GM21737 (cell line): ENCODE measurements around the gene CRNN.

Source experiments
- ATAC-seq: cut with Tn5 transposase; IDR thresholded peaks from one replicate; pipeline ENCODE4 v1.9.1; 2021; ENCODE audit warnings: mild to moderate bottlenecking, moderate library complexity; ENCODE audit not compliant: unreplicated experiment

The CRNN gene

DNA sequence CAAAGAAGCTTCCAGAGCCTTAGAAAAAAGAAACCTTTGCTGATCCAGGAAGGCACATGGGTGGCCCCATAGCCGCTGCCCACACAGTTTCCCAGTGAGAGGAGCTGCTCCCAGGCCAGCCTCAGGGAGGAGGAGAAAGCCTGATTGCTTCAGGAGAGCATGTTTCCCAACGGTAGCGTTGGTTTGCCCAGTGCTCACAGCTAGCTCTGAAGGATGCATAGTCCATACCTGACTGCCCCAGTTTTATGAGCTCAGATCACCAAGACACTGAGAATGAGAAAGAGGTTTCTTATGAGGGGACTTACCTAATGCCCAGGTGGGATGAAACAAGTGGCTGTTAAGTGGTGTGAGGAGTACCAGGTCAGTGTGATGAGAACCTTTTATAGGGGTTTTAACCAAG is at the start of gene CRNN:
Gene CRNN (minus strand): TSS at position 355 of the 400 bp plus-strand sequence. CDS start 2,030 bp downstream, outside the sequence.
- no peak for ATAC-seq

DNA sequence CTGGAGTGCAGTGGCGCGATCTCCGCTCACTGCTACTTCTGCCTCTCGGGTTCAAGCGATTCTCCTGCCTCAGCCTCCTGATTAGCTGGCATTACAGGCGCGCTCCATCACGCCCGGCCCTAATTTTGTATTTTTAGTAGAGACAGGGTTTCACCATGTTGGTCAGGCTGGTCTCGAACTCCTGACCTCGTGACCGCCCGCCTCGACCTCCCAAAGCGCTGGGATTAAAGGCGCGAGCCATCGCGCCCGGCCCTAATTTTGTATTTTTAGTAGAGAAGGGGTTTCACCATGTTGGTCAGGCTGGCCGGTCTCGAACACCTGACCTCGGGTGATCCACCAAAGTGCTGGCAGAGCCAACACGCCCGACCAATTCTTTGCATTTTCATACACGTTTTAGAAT is 48.6 kb upstream of the CRNN start:
- no peak for ATAC-seq

DNA sequence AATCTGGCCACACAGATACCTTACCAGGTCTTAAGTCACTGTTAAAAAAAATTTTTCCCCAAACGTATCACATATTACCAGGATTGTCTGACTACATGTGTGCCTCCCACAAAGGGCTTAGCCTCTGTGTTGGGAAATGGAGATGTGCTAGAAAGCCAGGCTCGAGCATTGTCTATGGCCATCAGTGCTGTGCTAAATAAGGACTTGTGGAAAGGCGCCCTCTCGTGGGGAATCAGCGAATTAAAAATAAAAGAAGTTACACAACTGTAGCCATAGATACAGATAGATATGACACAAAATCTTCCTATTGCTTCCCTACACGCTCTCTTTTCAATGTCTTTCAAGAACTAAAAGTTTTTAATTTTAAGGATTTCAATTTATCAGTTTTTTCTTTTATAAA is 47.5 kb upstream of the CRNN start:
- no peak for ATAC-seq

DNA sequence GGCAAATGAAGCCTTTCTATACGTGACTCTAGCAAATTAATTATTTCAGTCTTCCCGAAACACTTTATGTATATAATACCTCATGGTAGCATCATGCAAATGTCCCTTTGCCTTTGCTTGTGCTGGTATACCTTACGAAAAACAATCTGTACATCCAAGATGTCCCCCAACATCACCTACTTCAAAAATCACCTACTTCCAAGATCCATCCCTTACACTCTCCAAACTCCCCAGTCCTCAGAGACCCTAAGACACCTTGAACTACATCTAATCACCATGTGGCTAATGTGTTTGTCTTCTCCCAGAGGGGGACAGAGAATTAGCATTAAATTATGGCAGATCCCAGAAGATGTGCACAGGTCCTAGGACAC is 46.5 kb upstream of the CRNN start:
- no peak for ATAC-seq

DNA sequence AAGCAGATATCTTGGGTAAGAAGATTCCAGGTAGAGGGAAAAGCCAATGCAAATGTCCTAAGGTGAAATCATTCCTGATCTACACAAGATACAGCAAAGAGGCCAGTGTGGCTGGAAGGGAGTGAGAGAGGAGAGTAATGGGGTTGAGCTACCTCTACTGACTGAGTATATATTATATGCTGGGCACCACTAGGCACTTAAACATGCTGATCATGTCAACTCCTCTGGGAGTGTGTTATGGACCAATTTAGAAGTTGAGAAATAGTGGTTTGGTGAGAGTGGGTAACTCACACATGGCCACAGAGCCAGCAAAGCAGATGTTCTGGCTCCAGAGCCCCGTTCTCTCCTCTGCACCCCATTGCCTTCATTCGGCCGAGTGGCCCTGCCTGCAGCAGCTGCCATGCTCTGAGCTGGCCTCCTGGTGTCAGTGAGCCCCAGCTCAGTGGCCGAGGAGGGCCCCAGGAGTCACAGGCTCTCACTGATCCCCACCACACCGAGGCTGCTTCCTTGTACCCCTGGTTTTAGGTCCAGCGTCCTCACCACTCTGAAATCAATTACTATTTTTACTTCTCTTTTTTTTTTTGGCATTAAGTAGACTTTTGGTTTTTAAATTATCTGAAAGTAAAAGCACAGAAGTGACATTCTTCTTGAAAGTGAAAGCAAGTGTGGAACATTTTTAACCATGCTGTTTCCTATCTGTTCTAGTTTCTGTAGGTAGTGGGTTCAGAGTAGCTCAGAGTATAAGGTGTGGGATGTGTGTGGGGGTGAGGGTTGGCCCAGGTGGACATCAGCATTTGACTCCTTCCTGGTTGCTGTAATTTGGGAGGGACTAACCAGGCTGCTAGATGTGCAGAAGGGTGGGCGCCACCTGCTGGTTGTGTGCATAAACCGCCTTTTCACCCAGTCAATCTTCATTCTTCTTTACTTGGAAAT is 45.8 kb upstream of the CRNN start:
- ATAC-seq: peak; percentile 90

DNA sequence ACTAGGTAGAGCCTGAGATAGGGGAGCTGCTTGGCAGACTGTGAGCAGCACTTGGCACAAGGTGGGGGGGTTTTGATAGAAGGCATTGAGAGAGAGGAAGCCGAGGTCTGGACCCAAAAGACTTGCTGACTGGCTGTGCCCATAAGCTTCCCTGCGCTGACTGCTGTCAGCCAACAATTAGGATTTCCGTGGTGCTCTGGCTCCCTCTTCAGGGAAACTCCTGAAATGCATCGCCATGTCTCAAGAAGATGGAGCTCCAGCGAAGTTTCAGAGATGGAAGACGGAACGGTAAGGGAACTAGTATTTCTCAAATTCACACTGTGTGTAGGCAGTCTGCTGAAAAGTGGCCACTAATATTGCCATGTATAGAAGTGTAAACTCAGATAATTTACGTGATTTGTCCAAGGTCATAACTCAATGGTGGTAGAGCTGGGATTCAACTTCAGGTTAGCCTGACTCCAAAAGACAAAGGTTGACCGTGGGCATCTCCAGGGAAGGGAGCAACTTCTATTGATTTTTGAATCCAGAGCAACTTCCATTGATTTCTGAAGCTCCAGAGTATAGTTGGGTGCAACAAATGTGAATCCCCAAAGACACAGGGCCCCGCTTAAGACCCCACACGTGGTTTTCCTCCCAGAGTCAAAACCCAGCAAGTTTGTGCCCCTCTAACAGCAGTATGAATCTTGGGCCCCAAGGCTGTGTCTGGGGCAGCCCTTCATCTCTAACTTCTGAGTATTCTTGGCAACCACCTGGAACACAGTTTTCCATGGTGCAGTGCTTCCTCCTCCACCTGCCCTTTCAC is 44.5 kb upstream of the CRNN start:
- peak; percentile 46 for ATAC-seq

DNA sequence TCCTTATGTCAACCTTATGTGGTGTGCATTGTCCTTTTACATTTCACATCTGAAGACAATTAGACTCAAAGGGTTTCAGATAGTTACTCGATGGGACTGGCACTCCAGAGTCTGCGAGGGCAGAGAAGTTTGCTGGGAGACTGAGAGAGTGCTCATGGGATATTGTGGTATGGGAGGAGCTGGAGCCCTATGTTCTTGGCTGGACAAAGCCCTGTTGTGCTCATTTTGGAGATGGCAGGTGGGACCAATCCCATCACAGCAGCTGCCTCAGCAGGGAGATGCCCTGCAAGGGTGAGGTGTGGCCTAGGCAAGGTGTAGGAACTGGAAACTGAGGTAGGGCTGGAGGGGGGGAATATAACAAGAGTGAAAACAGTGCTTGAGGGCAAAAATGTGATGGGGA is 43.5 kb upstream of the CRNN start:
- no peak for ATAC-seq

DNA sequence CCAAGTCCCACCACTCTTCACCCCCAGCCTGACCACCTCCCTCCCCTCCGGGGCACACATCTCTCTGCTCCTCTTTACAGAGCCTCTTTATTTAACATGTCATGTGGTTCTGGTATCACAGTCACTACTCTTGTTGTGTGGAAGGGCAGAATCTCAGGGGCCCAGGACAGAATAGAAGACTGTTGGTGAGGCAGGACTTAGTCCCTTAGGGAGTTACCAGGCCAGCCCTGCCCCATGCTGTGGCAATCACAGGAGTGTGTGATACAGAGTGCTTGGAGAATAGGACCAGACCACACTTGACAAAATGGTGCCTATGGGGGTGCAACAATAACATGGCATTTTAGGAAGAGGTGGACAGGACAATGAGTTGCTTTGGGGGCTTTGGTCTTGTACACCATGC is 43.0 kb upstream of the CRNN start:
- ATAC-seq: no peak

DNA sequence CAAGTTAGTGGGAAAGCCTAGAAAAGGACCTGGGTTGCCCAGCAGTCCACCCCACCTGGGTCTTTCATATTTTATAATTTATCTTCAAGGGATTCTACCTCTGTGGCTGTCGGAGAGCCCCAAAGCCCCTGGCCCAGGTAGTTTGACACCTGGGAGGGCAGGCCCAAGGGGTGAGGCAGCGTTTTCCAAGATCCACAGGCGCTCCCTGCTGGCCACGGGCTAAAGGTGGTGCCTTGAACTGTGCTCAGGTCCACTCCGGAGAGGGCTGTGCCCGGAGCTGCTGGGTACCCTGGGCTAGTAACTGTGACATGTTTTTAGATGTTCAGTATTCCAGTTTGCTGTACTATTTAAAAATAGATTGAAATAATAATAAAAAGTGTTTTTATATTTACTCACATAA is 37.2 kb upstream of the CRNN start:
- no peak for ATAC-seq

DNA sequence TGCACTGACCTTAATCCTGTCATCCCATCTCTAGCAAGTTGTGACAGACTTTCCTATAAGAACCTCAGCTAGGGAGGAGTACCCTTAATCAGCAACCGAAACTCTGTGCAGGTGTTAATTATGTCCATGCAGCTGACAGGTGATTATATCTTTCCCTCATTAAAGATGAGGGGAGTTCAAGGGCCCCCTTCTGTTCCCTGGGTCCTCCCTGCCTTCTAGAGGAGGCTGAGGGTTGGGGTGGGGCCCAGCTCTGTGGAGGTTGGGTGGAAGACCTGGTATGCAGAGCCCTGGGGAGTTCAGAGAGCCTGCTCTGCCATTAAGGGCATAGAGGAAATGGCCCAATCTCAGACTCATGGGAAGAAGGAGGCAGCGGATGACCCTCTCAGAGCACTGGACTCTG is 35.6 kb upstream of the CRNN start:
- no peak for ATAC-seq

DNA sequence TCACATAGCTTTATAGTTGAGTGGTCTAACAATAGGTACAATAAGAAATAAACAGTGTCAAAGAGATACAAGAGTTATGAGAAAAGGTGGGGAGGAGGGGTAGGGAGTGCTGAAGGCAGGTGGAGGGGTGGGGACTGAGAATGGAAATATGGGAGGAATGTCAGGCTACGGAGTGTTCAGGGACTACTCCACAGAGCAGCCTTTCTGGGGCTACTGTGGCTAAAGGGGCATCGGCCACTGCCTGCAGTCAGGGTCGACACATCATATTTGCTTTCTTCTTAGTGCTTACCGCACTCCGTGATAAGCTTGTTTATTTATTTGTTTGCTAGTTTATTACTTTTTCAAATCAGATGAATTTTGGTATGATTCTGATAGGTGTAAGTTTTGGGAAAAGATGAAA is 34.4 kb upstream of the CRNN start:
- no peak for ATAC-seq

DNA sequence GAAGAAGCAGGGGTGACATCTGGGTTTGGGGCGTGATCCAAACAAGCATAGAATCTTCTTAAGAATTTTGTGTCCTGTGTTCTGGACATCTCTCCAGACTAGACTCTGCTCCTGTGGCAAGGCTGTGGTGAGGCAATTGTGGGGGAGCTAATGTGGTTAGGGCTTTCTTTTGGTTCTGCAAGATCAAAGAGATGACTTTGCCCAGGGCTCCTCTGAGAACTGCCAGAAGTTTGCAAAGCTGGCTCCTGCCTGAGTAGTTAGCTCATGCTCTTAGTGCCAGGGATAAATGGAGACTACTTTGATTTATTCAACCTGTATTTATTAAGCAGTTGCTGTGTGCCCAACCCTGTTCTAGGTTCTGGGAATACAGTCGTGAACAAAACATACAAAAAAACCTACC is 34.0 kb upstream of the CRNN start:
- ATAC-seq: no peak

DNA sequence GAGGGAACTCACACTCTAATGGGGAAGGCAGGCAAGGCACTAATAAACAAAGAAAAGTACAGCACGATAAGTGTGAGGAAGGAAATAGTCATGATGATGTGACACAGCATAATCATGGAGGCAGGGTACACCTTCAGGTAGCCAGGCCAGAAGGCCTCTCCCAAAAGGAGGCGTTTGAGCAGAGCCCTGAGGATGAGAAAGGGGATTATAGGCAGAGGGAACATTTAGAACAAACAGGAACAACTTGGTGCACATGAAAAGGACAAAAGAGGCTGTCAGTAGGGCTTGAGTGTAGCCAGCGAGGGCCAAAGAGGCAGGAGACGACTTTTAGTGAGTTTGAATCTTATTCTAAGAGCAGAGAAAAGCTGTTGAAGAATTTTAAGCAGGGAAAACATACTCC is 33.4 kb upstream of the CRNN start:
- ATAC-seq: no peak

DNA sequence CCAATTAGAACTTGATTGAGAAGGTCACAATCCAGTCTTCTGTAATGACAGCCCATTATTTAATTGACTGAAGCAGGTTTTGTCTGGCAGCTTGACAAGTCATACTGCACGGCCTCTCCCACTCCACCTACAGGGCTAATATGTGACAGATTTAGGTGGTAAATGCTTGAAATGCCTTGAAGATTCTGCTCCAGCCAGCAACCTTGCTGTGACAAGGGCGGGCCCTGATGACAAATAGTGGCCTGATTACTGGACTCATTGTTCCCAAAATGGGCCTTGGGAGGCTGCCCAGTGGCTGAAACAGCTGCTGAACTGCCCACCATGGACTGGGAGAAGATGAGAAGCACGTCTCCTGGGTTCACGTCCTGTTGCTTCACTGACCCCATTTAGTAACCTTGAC is 30.0 kb upstream of the CRNN start:
- ATAC-seq: no peak

DNA sequence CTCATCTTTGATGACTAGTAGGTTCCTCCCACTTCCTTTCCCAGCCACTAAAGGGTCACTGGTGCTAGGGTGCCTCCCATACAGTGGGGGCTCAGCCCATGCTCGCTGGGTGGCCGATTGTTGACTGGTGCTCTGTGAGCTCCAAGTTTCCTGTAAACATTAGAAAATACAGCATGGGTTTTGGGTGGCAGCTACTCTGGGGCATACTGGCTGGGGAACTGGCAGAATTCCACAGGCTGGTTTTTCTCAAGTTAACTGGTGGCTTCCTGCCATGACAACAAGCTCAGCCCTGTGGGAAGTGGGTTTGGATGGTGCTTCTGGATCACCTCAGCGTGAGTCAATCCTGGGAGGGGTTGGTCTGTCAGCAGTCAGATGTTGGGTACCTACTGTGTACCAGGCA is 28.7 kb upstream of the CRNN start:
- ATAC-seq: no peak

DNA sequence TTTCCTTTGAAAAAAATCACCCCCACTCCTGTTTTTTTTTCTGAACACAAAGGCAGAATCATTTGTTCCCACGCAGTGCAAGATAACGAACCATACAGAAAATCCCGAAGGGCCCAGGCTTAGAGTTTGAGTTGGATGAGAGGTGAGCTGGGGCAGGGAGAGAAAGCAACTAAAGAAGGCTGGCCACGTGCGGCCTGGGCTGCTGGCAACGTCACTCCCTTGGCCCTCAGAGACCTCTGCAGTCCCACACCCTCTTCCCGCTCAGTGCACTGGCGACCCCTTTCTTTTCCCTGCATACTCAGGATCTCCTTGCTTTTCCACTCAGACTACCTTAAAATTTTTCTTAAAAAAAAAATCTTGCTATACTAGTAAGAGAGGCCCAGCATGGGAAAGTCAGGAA is 28.2 kb upstream of the CRNN start:
- ATAC-seq: no peak

DNA sequence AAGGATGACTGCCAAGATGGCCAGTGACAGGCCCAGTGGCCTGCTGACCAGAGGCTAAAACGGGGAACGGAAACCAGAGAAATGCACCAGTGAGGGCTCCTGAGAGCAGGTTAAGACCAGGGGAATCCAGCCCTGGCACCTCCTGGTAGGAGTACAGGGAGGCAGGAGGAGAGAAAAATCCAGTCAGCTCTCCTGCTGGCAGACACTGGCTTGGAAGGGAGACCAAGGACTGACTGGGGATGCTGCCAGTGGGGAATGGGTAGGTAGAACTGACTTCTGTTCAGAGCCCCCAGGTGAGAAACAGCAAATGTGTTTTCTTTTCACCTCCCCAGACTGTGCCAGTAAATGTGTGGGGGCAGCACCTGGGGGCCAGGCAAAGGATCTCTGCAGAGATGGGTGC is 27.7 kb upstream of the CRNN start:
- no peak for ATAC-seq

DNA sequence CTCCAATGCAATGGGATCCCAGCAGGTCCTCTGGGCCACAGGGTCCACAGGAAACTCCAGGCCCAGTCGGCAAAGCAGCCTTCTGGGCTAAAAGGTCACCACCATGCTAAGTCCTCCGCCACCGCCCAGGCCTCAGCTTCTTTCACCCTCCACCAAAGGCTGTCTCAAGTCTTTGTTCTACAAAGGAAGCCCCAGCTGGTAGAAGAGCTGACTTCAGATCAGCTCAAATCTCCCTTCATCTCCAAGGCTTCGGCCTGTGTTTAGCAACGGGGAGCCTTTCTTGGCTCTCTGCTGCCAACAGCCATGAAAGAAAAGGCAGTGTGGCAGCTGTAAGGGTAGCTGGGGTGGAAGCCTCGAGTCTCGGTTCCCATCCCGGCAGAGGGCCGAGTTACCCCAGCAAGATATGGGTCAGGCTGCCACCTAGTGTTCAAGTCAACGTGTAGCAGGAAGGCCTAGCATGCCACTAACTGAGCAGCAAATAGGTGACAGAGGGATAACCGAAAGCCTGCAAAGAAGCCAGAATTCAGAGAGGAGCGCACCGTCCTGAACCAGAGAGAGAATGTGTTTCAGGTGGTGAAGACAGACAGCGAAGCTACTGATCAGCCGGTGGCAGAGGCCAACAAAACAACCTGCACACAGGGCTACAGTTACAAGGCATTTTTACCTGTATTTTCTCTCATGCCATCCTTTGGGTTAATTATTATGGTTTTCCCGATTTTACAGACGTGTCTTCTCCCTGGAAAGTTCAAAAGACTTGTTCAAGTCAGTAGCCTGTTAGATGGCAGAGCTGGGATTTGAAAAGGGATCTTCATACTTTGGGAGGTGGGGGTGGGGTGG is 26.8 kb upstream of the CRNN start:
- ATAC-seq: peak; percentile 85

DNA sequence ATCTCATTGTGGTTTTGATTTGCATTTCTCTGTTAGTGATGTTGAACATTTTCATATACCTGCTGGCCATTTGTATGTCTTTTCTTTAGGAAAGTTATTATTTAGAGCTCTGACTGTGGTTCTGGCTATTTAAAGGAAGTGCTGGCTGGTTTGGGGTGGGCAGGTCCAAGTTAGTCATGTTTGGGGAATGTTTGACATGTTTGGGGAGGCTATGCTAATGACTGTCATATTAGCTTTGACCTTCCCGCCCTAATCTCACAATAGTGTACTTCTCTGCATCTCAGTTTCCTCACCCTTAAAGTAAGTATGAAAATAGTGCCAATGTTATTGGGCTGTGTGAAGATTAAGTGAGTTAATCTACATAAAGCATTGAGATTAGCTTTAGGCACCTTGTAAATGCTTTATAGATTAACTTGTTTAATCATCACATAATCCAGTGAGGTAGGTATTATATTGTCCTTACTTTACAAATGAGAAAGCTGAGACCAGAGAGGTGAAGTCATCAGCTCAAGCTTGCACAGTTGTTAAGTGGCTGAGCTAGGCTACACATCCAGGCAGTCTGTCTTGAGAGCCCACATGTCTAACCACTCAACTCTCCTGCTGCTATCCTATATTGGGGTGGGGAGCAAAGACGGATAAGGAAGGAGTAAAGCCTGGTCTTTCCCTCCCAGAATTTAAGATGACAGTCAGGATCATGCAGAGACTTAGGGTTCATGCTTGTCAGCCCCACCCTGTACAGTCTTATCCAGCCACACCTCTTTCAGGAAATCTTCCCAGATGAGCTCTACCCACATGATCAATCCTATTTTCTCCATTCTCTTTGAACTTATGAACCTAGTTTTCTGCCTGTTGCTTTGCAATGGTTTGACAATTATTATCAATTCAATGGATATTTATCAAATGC is 22.8 kb upstream of the CRNN start:
- ATAC-seq: no peak

DNA sequence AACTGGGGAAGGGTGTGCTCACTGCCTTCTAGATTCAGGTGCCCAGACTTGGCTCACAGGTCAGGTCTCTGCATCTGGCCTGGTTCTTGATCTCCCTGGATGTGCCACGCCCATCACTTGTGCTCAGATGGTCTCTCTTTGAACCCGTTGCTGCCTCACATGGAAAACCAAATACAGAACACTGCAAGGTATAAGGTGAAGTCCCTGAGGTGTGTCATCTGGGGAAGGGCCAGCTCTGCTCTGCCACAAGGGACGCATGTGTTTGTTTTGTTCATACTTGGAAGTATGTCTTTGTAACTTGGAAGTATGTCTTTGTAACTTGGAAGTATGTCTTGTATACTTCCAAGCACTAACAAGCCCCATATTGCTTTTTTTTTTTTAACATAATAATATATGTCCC is 13.4 kb upstream of the CRNN start:
- ATAC-seq: no peak
